Measurements from ENCODE around the gene CDCA7. TPM values are rescaled to one million over a fixed set of nuclear protein-coding genes. Genes with fewer than 3 reads are reported as not detected.
"Not testable (repeated sequence)": the region's sequence is repeated elsewhere in the genome, so short reads cannot be mapped to it uniquely, and the experiment has no call there.

Gene CDCA7
- total and polyA plus RNA-seq, 4 donors, result 0.08 to 7.9 (median 0.17) TPM

- TF ChIP-seq REST (IDR thresholded peaks at IDR 0.05), result no peak
- no peak for TF ChIP-seq SP1 (IDR thresholded peaks at IDR 0.05)
- no peak for TF ChIP-seq GABPA (IDR thresholded peaks at IDR 0.05 in 1 of 2, conservative IDR thresholded peaks at IDR 0.05 in 1 of 2)
- no peak for TF ChIP-seq EGR1 (IDR thresholded peaks at IDR 0.05; ENCODE audit: low read depth in 2 of 2)
- no peak for TF ChIP-seq TAF1 (conservative IDR thresholded peaks at IDR 0.05)
Measured at GRCh38 chr2:173307293-173307692, 47.4 kb upstream of the CDCA7 start (continued).

- not testable (repeated sequence) for DNase-seq (ENCODE audit: low spot score); H3K27ac ChIP-seq (ENCODE audit: low read depth in 1 of 2, low read length in 2 of 2); H3K4me1 ChIP-seq (ENCODE audit: control insufficient read depth in 4 of 4, insufficient read depth in 4 of 4, low read length in 3 of 4); H3K36me3 ChIP-seq (ENCODE audit: control insufficient read depth in 4 of 4, insufficient read depth in 3 of 4, low read depth in 1 of 4, low read length in 3 of 4); H3K9me3 ChIP-seq (ENCODE audit: control insufficient read depth in 4 of 4, low read length in 3 of 4); H3K27me3 ChIP-seq (ENCODE audit: control insufficient read depth in 4 of 4, insufficient read depth in 4 of 4, low read length in 3 of 4); H3K9ac ChIP-seq (ENCODE audit: low read depth in 1 of 2, low read length in 2 of 2); H3K4me3 ChIP-seq (ENCODE audit: low read depth in 1 of 3, low read length in 3 of 3)
- 80% methylated on average over 5 of the region's 5 CpGs for WGBS
Measured at GRCh38 chr2:173309370-173309769, 45.3 kb upstream of the CDCA7 start.

- no peak overlapping the region for H3K9ac ChIP-seq (ENCODE audit: low read depth in 1 of 2, low read length in 2 of 2)
- no peak for TF ChIP-seq FOXA1 (IDR thresholded peaks at IDR 0.05)
- TF ChIP-seq YY1 (IDR thresholded peaks at IDR 0.05), result no peak
- no peak for TF ChIP-seq ZBTB33 (IDR thresholded peaks at IDR 0.05)
- TF ChIP-seq SP1 (IDR thresholded peaks at IDR 0.05), result no peak
- no peak for TF ChIP-seq HNF4G (IDR thresholded peaks at IDR 0.05)
- no peak for TF ChIP-seq NR2F2 (IDR thresholded peaks at IDR 0.05)
- no peak for TF ChIP-seq RXRA (IDR thresholded peaks at IDR 0.05)
- no peak for TF ChIP-seq RAD21 (IDR thresholded peaks at IDR 0.05)
- no peak for TF ChIP-seq MAX (IDR thresholded peaks at IDR 0.05)
- TF ChIP-seq EGR1 (IDR thresholded peaks at IDR 0.05; ENCODE audit: low read depth in 2 of 2), result no peak
- TF ChIP-seq ATF3 (IDR thresholded peaks at IDR 0.05), result no peak
- no peak for TF ChIP-seq REST (IDR thresholded peaks at IDR 0.05)
- no peak for TF ChIP-seq FOXA2 (IDR thresholded peaks at IDR 0.05)
- no peak for TF ChIP-seq TAF1 (conservative IDR thresholded peaks at IDR 0.05)
- TF ChIP-seq CTCF (IDR thresholded peaks at IDR 0.05; ENCODE audit: low read depth, low read length, missing input control), result no peak
- TF ChIP-seq JUND (IDR thresholded peaks at IDR 0.05), result no peak
- no peak for TF ChIP-seq GABPA (IDR thresholded peaks at IDR 0.05 in 1 of 2, conservative IDR thresholded peaks at IDR 0.05 in 1 of 2)
- H3K36me3 ChIP-seq (ENCODE audit: control insufficient read depth in 4 of 4, insufficient read depth in 3 of 4, low read depth in 1 of 4, low read length in 3 of 4), result no peaks in the 10 kb centered on the region
- H3K4me1 ChIP-seq (ENCODE audit: control insufficient read depth in 4 of 4, insufficient read depth in 4 of 4, low read length in 3 of 4), result no peaks in the 10 kb centered on the region
- no peak overlapping the region for H3K27ac ChIP-seq (ENCODE audit: low read depth in 1 of 2, low read length in 2 of 2)
- WGBS, result 77% methylated on average over 9 of the region's 9 CpGs
- no peaks in the 10 kb centered on the region for H3K9me3 ChIP-seq (ENCODE audit: control insufficient read depth in 4 of 4, low read length in 3 of 4)
- no peaks in the 10 kb centered on the region for H3K27me3 ChIP-seq (ENCODE audit: control insufficient read depth in 4 of 4, insufficient read depth in 4 of 4, low read length in 3 of 4)
- no peak for DNase-seq (ENCODE audit: low spot score)
- no peak overlapping the region for H3K4me3 ChIP-seq (ENCODE audit: low read depth in 1 of 3, low read length in 3 of 3)
Measured at GRCh38 chr2:173311844-173312606, 42.6 kb upstream of the CDCA7 start.
